ENCODE data around the gene NR2F1-AS1.
"Not testable (repeated sequence)": the region's sequence is repeated elsewhere in the genome, so short reads cannot be mapped to it uniquely, and the experiment has no call there.

The NR2F1-AS1 gene

DNA sequence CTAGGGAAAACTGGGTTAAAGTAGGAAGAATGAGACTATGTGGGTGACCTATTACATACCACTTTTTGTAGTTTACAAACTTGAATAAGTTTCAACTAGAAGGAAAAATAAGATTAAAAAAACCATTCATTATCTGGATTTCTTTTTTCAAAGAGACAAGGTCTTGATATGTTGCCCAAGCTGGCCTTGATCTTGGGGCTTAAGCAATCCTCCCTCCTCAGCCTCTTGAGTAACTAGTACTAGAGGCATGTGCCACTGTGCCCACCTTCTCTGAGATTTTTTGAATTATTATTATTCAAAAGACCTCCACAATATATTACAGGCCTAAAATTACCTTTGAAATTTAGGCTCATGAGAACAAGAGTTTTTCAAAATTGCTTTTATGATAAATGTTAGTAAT is 63.2 kb downstream of the NR2F1-AS1 start:
- DNase-seq (ENCODE audit: low spot score) = no peak

DNA sequence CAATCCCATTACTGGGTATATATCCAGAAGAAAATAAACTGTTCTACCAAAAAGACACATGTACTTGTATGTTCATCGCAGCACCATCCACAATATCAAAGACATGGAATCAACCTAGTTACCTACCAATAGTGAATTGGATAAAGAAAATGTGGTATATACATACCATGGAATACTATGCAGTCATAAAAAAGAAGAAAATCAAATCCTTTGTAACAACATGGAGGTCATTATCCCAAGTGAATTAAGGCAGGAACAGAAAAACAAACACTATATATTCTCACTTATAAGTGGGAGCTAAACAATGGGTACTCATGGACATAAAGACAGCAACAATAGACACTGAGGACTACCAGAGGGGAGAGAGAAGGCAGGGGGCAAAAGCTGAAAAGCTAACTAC is 67.7 kb downstream of the NR2F1-AS1 start:
- DNase-seq (ENCODE audit: low spot score) = no peak

DNA sequence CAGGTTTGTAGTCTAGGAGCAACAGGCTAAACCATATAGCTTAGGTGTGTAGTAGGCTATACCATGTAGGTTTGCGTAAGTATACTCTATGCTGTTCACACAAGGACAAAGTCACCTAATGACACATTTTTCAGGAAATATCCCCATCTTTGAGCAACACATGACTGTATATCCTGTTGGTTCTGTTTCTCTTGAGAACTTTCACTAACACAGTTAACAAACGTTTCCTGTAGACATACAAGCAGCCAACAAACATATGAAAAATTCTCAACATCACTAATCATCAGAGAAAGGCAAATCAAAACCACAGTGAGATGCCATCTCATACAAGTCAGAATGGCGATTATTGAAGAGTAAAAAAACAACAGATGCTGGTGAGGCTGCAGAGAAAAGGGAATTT is 68.2 kb downstream of the NR2F1-AS1 start:
- no peak for DNase-seq (ENCODE audit: low spot score)

DNA sequence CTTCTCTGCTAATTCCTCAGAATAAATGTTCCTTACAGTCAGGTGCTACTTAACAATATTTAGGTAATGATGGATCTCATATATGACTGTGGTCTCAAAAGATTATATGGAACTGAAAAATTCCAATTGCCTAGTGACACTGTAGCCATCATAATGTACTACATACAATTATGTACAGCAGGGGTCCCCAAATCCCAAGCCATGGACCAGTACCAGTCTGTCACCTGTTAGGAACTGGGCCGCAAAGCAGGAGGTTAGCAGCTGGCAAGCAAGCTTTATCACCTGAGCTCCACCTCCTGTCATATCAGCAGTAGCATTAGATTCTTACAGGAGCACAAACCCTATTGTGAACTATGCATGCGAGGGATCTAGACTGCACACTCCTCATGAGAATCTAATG is 69.6 kb downstream of the NR2F1-AS1 start:
- DNase-seq (ENCODE audit: low spot score) = no peak

DNA sequence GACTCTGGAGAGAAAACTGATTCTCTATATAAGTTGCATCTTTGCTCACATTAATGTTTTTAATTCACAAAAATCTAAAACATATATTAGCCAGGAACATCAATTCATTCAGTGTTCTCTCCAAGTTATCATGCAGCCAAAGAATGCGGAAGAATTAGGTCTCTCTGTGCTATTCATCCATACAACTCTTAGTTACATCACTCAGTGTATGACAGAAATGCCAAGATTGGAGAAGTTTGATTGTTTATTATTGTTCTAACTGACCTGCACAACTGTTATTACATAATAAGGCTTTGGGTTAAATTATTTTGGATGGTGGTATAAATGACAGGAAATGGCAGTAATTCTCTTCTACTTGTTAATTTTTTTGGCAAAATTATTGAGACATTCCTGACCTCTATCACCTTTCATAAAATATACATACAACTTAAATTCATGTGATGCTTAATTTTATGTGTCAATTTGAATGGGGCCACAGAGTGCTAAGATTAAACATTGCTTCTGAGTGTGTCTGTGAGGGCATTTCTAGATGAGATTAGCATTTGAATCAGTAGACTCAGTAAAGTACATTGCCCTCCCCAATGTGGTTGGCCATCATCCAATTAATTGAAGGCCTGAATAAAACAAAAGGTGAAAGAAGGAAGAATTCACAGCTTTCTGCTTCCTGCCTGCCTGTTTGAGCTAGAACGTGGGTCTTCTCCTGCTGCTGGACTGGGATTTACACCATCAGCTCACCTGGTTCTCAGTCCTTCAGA is 70.2 kb downstream of the NR2F1-AS1 start:
- no peak for DNase-seq (ENCODE audit: low spot score)

DNA sequence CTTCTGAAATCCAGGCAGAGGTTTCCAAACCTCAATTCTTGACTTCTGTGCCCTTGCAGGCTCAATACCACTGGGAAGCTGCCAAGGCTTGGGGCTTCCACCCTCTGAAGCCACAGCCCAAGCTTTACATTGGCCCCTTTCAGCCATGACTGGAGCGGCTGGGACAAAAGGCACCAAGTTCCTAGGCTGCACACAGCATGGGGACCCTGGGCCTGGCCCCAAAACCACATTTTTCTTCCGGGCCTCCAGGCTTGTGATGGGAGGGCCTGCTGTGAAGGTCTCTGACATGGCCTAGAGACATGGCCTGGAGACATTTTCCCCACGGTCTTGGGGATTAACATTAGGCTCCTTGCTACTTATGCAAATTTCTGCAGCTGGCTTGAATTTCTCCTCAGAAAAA is 75.5 kb downstream of the NR2F1-AS1 start:
- not testable (repeated sequence) for DNase-seq (ENCODE audit: low spot score)

DNA sequence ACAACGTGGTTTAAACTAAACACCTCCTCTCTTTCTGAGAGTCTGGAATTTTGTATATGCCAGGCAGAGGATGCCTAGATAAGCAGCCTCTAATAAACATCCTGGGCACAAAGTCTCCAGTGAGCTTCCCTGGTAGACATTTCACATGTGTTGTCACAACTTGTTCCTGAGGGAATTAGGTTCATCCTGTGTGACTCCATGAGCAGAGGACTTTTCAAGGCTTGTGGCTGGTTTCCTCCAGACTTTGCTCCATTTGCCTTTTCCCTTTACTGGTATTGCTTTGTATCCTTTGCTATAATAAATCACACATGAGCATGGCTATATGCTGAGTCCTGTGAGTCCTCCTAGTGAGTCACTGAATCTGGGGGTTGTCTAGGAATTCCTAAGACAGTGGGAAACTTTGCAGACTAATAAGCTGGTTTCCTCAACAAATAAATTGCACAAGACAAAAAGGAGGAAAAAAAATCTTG is 77.4 kb downstream of the NR2F1-AS1 start:
- no peak for DNase-seq (ENCODE audit: low spot score)

DNA sequence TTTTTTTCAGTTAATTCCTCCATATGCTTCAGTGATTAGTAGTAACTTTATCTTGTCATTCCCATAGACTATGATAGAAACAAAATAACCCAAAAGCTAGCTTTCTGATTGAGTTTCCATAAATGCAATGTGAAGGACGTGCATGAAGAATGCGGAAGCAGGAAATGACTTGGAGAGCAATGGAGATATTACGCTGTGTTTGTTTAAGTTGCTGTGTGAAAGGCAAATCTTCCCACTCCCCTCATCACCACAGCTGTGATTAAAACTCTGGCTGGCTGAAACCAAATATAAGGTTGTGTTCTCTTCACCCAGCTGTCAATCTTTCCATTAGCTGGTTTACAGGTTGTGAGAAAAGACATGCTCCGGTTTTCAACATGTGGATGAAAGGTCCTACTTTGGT is 83.9 kb downstream of the NR2F1-AS1 start:
- DNase-seq (ENCODE audit: low spot score) = no peak

DNA sequence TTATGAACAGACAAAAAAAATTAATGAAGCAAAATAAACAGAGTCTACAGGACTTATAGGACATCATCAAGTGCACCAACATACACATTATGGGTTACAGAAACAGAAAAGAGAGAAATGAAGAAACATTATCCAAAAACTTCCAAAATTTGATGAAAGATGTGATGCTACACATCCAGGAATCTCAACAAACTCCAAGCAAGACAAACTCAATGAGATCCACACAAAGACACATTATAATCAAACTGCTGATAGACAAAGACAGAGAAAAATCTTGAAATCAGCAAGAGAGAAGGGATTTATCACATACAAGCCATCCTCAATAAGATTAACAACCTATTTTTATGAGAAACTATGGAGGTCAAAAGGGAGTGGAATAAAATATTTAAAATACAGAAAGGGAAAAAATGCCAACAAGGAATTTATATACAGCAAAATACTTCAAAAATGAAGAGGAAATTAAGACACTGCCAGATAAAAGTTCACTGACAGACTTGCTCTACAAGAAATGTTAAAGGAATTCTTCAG is 101.0 kb downstream of the NR2F1-AS1 start:
- DNase-seq (ENCODE audit: low spot score) = no peak

DNA sequence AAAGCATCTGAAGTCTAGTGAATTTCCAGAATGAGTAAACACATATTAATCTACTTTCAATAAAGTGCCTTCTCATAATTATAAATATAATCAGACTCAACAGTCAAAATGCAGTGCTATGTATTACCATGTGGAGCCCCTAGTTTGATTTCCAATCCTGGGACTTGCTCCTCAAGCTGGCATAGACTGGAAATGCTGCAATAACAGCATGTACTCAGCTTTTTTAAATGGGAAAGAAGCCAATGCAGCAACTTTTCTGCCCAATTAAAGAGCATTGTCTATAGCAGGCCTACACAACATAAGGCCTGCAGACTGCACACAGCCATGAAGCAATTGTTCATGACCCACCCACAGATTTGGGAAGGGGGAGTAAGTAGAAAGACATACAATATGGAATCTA is 103.2 kb downstream of the NR2F1-AS1 start:
- no peak for DNase-seq (ENCODE audit: low spot score)

DNA sequence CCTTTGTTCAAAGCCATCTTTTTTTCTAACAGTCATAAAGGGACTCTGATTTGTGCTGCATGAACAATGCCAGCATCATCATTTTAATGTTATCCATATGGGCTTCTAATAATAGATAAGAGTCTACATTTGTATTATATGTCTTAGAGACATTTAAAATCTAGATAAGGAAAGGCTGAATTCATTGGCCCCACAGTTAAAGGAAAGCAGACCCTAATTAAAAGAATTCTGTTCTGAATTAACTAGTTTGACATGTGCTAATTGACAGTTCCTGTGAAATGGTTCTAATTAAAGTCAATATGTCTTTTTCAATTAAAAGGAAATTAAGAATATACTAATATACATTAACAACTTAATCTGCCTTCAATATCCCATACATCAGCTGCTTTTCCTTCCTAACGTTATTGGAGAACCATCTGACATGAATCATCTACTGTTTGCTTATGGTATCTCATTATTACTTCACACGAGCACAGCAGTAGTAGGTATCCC is 104.7 kb downstream of the NR2F1-AS1 start:
- DNase-seq (ENCODE audit: low spot score) = no peak

DNA sequence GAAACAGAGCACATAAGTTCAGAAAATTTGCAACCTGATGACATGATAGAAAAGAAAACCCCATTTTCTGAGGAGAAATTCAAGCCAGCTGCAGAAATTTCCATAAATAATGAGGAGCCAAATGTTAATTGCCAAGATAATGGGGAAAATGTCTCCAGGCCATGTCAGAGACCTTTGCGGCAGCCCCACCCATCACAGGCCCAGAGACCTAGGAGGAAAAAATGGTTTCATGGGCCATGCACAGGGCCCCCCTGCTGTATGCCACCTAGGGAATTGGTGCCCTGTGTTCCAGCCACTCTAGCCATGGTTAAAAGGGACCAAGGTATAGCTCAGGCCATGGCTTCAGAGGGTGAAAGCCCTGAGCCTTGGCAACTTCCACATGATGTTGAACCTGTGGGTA is 118.1 kb downstream of the NR2F1-AS1 start:
- no peak for DNase-seq (ENCODE audit: low spot score)

DNA sequence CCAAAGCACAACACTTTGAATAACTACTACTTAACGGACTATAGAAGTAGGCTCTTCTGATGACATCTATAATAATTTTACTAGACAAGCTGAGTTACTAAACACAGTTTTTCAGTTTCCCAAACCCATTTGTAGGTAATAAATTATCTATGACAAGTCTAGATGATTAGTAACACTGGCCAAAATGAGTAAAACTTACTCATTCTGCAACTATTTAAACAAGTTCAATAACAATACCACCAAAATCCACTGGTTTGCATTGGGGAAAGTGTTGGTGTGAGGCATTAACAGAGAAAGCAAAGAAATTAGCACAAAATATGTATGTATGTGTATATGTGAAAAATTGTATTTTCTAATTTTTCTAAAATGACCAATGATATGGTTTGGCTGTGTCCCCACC is 119.3 kb downstream of the NR2F1-AS1 start:
- no peak for DNase-seq (ENCODE audit: low spot score)

DNA sequence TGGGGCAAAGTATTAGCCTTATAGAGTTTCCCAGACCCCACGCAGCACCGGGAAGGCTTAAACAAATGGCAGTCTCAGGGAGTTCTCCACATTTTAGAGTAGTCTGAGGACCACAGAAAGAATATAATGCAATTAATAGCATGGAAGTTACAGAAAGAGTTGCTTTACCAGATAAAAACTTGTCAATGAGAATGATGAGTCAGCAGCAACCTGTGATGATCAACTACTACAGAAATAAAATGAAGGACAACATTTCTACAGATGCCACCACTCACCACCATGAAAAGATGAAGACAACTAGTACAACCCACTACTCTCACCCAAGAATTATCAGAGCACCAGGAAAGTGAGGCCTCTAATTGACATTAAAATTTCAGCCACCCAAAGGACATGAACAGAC is 120.7 kb downstream of the NR2F1-AS1 start:
- no peak for DNase-seq (ENCODE audit: low spot score)

DNA sequence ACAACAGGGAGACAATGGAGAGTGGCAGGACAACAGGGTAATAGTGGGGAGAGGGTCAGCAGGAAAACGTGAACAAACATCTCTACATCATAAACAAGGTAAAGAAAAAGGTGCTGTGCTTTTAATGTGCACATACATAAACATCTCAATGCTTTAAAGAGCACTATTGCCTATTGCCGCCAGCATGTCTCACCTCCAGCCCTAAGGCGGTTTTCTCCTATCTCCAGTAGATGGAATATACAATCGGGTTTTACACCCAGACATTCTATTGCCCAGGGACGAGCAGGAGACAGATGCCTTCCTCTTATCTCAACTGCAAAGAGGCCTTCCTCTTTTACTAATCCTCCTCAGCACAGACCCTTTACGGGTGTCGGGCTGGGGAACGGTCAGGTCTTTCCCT is 124.2 kb downstream of the NR2F1-AS1 start:
- not testable (repeated sequence) for DNase-seq (ENCODE audit: low spot score)

DNA sequence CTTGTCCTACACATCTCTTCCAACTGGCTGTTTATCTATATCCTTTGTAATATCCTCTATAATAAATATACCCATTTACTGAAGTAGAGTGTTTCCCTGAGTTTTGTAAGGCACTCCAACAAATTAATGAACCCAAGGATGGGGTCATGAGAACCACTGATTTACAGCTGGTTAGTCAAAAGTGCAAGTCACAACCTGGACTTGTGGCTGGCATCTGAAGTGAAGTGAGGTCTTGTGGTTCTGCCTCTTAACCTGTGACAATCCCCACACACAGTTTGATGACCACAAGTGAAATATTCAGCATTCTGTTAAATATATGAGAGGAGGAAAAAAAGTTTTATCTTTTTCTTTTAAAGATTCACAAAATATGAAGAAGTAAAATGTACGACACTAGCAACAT is 126.1 kb downstream of the NR2F1-AS1 start:
- DNase-seq (ENCODE audit: low spot score) = no peak

DNA sequence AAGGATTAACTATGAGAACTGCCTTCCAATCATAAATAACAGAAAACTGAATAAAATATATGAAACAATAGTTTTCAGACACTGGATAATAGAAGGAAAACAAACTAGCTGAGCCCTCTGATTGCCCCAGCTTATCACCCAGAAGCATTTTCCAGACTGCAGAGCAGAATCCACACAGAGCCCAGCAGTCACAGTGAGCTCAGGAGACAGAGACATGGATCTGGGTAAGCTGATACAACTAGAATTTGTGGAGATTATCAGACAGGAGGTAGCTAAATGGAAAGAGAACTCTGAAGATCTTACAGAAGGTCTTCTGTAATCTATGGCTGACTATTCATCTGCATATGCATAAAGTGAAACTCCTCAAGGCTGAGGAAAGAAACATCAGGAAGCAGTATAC is 128.8 kb downstream of the NR2F1-AS1 start:
- DNase-seq (ENCODE audit: low spot score) = no peak

DNA sequence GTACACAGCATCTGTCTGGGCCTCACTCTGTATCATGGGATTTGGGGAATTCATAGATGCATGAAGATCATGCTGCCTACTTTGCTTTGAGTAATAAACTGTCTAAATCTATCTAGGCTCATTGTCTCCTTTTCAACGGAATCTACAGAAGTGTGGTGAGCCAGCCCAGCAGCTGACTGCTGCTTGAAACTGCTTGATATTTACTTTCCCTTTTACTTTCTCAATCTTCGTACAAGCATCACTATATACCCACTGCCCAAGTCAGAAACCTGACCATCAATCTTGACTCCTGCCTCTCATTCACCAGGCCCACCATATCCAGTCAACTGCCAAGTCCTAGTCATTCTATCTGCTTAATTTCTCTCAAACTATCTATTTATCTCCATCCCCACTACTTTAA is 142.9 kb downstream of the NR2F1-AS1 start:
- no peak for DNase-seq (ENCODE audit: low spot score)

DNA sequence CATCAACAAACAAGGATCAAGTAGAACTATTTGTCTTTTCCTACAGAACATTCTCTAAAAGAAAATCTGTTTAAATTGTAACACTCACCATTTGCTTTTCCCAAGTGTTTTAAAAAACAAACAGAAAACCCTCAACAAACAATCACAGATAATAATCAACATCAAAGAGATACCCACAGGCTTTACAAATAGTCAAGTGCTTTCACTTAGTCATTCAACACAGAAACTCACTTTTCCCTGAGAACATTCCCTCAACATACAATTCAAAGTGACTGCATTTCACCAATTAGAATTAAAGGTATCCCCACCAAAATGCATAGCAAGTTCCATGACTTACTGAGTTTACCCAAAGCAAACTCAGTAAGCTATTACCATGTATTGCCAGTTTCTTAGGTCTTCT is 144.9 kb downstream of the NR2F1-AS1 start:
- no peak for DNase-seq (ENCODE audit: low spot score)

DNA sequence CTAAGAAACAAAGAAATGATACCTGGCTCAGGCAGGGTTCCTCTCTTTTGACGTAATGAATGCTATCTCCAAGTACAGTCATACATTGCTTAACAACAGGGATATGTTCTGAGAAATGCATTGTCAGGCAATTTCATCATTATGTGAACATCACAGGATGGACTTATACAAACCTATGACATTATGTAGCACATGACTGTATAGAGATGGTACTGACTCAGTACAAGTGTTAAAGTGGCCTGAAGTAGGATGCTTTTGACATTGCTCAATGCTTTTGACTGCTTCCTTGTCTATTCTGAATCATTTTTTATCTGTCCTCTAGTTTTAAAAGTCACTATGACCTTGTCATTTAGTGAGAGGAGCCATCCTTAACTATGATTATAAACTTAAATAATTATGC is 147.6 kb downstream of the NR2F1-AS1 start:
- DNase-seq (ENCODE audit: low spot score) = no peak

DNA sequence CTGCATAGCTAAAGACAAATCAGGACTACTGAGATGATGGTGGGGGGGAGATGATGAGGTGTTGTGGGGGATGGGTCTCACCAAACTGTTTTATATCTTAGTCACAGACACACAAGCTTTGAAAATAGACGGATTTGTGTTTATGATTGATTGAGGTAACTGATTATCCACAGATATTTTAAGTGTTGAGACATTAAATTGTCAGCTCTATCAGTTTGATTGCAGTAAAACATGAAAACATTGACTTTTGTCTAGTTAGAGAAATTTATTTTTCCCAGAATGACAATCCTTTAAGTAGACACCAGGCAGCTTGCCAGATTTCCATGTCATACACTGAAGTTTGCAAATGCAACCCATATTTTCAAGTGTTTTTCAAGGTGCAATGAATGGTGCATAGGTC is 149.8 kb downstream of the NR2F1-AS1 start:
- no peak for DNase-seq (ENCODE audit: low spot score)

DNA sequence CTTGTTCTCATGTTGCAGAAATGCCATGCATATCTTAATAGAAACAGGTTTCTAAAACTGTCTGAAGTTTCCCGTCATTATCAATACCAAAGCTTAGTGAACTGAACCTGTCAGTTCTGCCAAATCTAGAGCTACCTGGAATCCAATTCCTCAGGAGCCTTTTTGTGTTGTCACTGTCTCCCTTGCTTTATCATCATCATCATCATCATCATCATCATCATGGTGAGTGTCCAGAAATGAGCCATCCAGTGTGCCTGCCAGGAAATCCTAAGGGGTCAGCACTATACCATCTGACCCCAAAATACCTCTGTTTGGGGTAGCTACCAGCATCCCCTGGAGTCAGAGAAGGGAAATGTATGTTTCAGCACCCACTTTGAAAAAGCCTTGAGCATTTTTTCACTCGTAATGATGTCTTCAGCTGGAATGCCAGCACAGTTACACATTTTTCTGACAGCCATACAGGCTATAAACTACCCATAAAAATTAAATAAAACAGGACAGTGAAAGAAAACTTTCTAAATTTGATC is 150.3 kb downstream of the NR2F1-AS1 start:
- no peak for DNase-seq (ENCODE audit: low spot score)

DNA sequence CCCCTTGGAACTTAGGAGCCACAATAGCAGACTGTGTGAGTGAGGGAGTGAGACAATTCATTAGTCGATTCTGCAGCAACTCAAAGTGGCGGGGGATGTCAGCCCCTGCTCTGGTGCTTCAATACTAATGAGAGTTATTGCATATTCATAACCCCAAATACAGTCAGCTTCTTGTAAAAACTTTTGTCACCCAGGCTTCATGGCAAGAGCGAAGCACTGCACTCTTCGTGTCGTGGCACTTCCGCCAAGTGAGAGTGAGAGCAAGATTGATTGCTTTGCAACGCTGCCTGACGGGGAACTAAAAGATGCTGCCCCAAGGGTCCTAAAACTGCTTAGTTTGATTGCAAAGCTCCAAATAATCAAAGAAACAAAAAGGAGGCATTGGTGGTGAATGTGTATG is 150.9 kb downstream of the NR2F1-AS1 start:
- no peak for DNase-seq (ENCODE audit: low spot score)

DNA sequence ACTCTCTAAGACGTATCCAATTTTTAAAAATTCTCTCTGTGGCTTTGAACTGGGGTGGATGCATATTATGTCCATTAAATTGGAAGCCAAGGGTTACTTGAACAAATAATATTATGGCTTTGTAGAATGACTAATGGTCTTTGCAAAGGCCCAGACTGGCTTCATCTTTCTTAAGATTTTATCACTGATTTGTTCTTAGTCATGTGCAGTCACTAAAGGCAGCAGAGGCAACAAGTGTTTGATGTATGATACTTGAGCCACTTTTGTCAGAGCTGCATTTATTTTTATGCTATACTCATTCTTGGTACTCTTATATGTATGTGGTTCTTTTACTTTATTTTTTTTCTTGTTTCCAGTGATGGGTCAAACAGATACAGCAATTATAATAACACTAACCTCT is 152.2 kb downstream of the NR2F1-AS1 start:
- DNase-seq (ENCODE audit: low spot score) = no peak
